Renal pelvis (tissue), 4 donors: ENCODE measurements around the gene ETV2. TPM values are rescaled to one million over a fixed set of nuclear protein-coding genes. Genes with fewer than 3 reads are reported as not detected.
"Not testable (repeated sequence)": the region's sequence is repeated elsewhere in the genome, so short reads cannot be mapped to it uniquely, and the experiment has no call there.

Source experiments
- DNase-seq: peaks from one replicate; pipeline ENCODE4 v3.0.0-alpha.2; 2013
- polyA plus RNA-seq, 3 donors: library from polyadenylated mRNA; unstranded; fragments of 120-200 nt; gene quantifications; one replicate each; pipeline ENCODE4 v1.2.1, GENCODE V29; 2013; ENCODE audit not compliant: insufficient read length in 3 of 3

Gene ETV2
- polyA plus RNA-seq, 3 donors: 2.4 to 2.7 (median 2.4) TPM

DNA sequence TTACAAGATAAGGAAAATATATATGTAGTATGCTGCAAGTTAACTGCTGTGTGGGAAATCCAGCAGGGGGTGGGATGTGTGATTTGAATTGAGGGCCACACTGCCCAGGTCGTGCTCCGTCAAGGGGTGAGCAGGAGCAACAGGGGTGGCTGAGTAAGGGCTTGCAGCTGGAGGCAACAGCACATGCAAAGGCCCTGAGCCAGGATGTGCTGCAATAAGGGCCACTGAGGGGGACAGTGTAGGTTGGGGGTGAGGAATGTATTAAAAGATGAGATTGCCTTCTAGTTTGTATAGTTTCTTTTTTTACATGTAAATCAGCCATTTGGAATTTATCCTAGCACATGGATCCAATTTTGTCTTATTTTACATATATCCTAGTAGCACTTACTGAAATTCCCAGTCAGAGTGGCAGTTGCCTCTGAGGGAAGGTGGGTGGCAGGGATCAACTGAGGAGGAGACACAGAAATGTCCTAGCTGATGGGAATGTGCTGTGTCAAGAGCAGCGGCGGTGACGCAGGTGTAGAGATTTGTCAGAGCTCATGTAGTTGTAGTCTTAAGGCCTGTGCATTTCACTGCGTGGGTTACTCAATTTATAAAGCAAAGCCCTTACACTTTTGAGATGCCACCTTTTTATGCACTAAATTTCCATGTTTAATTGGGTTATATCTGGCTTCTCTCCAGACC lies 18.1 kb upstream of the ETV2 start:
- DNase-seq: no peak

- DNase-seq: no peak
Measured at GRCh38 chr19:35628264-35628564, 13.3 kb upstream of the ETV2 start.

DNA sequence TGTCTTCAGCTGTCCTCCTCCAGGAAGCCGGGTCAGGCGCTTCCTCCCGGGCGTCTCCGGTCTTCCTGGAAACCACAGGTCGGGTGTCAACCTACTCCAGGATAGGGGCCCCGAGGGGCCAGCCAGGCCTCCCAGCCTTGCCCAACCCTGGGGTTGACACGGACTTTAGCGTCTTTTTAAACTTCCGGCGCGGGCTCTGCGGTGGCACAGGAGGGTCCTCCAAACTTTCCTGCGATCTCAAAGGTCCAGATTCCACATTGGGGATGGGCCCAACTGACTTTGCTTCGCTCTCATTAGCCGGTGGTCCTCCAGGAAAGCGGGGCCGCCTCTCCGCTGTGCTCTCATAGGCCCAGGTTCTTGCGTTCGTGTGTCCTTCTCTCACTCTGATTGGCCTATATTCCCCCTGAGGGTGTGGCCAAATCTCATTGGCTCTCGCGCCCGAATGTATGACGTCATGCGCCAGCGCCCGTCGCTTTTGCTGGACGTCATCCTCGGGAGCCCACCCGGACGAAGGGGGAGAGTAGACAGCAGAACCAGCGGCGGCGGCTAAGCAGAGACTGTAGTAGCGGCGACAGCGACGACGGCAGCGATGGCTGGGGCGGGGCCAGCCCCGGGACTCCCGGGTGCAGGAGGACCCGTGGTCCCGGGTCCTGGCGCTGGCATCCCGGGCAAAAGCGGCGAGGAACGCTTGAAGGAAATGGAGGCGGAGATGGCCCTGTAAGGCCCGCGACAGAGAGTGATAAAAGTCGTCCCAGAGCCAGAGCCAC lies 12.8 kb upstream of the ETV2 start, which contains the start of gene RBM42:
RBM42 (plus strand) TSS at position 472 of the 767 bp plus-strand sequence; CDS start at position 590, 118 bp downstream.
- DNase-seq: peak; percentile 99

GRCh38 chr19:35629332-35629633 lies 12.3 kb upstream of the ETV2 start:
- DNase-seq: no peak

GRCh38 chr19:35633727-35634440 lies 7.7 kb upstream of the ETV2 start:
- DNase-seq: no peak

DNA sequence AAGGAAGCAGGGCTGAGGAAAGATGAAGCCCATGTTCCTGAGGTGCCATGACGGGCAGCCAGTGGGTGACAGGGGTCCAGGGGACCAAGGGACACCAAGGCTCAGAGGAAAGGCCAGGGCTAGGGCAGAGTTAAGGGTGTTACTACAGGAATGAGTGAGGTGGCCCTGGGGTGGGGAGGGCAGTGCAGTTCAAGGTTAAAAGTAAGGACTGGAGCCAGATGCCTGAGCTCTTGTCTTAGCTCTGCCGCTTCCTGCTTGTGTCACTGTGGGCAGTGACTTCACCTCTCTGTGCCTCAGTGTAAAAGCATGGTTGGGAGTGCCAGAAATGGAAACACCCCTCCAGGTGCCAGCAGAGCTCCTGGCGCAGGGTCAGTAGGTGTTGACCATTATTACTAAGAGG lies 4.9 kb upstream of the ETV2 start:
- DNase-seq: no peak

DNA sequence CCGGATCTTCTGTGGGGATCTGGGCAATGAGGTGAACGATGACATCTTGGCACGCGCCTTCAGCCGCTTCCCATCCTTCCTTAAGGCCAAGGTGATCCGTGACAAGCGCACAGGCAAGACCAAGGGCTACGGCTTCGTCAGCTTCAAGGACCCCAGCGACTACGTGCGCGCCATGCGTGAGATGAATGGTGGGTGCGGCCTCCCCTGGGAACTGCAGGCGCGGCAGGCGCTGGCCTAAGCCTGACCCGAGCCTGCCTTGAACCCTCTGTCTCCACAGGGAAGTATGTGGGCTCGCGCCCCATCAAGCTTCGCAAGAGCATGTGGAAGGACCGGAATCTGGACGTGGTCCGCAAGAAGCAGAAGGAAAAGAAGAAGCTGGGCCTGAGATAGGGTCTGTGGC lies 4.4 kb upstream of the ETV2 start:
- DNase-seq: no peak

DNA sequence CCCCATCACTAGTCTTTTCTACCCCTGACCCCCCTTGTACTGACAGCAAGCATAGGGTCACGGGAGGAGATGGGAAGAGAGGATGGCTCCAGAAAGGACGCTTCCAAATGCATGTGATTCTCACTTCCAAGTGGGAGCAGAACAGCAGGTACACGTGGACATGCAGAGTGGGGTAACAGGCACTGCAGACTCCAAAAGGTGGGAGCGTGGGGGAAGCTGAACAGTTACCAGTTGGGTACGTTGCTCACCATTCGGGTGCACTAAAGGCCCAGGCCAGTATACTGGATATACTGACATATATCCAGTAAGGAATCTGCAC lies 2.3 kb upstream of the ETV2 start:
- DNase-seq: no peak

DNA sequence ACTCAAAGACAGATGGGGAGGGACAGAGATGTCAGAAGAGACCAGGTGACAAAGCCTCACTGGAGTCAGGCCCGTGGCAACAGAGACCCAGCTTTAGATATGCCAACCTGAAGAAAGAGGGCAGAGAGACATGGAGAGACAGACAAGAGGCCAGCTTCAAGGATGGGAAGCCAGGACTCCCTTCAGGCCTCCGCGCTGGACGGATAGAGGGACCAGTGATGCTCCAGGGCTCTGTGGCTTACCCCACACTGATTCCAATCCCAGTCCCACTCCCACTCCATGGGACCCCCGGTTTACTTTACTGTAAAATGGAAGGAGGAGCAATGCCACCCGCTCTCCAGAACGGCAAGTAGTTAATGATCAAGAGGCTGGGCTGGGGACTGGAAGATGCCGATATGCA lies 1.7 kb upstream of the ETV2 start:
- DNase-seq: no peak

DNA sequence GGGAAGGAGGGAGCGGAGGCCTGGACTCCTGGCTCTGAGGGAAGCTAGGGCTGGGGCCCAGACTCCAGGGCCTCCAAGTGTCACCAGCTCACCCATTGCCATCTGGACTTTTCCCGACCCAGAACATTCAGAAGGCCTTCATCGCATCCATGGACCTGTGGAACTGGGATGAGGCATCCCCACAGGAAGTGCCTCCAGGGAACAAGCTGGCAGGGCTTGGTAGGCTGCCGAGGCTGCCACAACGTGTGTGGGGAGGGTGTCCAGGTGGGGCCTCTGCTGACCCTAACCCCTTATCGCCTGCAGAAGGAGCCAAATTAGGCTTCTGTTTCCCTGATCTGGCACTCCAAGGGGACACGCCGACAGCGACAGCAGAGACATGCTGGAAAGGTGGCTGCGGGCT lies 767 bp downstream of the ETV2 start:
- no peak for DNase-seq

GRCh38 chr19:35642798-35643254 lies 1.3 kb downstream of the ETV2 start:
- no peak for DNase-seq

DNA sequence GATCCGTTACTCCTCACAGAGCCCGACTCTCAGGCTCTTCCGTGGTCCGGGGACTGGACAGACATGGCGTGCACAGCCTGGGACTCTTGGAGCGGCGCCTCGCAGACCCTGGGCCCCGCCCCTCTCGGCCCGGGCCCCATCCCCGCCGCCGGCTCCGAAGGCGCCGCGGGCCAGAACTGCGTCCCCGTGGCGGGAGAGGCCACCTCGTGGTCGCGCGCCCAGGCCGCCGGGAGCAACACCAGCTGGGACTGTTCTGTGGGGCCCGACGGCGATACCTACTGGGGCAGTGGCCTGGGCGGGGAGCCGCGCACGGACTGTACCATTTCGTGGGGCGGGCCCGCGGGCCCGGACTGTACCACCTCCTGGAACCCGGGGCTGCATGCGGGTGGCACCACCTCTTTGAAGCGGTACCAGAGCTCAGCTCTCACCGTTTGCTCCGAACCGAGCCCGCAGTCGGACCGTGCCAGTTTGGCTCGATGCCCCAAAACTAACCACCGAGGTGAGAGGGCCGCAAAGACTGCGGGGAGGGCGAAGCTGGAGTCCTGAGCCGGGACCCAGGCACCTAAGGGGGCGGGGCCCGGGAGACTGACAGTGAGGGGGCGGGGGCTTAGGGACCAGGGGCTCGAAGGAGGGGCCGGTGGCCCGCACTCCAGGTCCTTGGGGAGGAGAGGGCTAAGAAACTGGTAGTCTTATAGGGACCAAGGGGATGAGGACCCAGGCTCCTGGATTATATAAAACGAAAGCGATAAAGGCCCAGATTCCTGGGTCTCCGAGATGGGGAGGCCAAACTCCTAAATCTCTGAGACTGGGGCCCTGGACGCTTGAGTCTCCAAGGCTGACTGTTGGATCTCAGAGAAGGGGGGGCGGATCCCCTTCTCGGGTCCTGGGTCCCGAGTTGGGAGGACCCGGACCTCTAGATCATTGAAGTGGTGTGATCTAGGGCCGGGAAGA lies 2.0 kb downstream of the ETV2 start:
- DNase-seq: peak; percentile 77

DNA sequence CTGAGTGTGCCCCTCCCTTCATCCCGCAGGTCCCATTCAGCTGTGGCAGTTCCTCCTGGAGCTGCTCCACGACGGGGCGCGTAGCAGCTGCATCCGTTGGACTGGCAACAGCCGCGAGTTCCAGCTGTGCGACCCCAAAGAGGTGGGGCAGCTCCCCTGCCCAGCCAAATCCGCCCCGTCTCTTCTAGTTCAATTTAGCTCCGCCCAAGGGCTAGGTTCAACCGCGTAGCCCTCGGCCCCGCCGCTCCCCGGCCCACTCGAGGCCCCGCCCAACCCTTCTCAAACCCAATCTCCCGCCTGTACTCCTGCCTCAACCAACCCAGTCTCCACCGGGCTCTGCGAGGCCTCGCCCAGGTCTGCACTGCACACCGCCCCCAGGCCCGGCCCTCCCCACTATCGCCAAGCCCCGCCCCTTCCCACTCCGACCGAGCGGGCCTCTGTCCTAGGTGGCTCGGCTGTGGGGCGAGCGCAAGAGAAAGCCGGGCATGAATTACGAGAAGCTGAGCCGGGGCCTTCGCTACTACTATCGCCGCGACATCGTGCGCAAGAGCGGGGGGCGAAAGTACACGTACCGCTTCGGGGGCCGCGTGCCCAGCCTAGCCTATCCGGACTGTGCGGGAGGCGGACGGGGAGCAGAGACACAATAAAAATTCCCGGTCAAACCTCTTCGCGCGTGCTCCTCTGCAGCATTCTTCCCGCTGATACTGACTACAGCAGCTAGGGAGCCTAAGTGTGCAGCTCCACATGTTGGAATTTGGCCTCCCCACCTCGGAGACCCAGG lies 2.9 kb downstream of the ETV2 start:
- DNase-seq: peak; percentile 86

DNA sequence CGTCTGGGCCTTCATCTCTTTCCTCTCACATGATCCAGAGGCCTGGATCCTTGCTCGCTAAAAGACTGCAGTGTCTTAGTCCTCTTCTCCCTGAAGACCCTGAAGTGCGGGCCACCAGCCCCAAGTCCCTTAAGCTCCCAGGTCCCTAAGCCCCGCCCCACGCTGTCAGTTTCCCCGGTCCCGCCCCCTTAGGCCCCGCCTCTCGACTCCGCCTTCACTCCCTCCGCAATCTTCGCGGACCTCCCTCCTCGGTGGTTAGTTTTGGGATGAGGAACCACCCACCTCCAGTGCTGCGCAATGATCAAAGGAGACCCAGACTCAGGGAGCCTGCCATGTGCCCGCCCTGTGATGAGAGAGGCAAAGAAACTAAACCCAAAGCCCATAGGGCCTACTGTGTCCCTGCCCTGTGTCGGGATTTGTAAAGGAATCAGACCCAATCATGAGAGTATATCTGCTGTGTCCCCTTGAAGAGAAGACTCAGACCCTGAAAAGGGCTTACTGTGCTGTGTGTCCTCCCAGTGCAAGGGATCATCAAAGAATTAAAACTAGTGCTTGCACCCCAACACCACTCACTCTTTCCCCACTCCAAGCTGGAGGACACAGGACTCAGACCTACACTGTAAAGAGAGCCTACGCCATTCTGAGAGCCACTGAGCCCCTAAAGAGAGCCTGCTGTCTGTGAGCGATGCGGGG lies 3.6 kb downstream of the ETV2 start:
- peak; percentile 52 for DNase-seq

DNA sequence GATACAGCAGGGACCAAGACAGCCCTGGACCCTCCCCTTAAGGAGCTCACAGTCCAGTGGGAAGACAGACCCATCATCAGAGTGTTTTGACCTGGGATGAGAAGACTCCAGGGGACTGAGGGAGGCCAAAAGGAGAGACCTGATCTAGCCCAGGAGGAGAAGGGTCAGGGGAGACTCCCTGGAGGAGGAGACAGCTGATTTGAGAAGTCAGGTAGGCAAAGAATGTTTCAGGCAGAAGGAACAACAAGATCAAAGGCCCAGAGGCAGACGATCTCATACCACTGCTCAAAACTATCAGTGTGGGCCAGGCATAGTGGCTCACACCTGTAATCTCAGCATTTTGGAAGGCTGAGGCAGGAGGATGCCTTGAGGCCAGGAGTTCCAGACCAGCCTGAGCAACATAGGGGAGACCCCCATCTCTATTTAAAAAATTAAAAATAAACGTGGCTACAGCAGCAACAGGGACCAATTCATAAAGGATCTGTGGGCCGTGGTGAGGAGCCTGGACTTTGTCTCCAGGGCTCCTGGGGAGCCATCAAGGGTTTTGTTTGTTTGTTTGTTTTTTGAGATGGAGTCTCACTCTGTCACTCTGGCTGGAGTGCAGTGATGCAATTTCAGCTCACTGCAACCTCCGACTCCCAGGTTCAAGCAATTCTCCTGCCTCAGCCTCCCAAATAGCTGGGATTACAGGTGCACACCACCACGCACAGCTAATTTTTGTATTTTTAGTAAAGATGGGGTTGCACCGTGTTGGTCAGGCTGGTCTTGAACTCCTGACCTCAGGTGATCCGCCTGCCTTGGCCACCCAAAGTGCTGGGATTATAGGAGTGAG lies 4.4 kb downstream of the ETV2 start:
- DNase-seq: no peak

GRCh38 chr19:35648017-35648961 lies 6.7 kb downstream of the ETV2 start, which contains the start of gene COX6B1:
COX6B1 (plus strand) TSS chr19:35648323; CDS start chr19:35651244, 2,921 bp downstream.
- DNase-seq: peak; percentile 97

DNA sequence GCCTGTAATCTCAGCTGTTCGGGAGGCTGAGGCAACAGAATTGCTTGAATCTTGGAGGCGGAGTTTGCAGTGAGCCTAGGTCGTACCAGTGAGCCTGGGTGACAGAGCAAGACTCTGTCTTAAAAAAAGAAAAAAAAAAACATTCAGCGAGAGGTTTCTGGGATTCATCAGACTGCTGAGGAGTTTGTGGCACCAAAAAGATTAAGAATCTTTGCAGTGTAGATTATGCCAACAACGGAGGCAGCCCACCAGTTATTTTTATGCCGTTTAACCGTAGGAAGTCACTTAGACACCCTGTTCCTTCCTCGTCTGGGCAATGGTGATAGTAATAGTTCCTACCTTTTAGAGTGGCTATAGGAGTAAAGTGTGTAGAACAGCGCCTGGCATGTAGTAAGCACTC lies 9.0 kb downstream of the ETV2 start:
- DNase-seq: no peak

DNA sequence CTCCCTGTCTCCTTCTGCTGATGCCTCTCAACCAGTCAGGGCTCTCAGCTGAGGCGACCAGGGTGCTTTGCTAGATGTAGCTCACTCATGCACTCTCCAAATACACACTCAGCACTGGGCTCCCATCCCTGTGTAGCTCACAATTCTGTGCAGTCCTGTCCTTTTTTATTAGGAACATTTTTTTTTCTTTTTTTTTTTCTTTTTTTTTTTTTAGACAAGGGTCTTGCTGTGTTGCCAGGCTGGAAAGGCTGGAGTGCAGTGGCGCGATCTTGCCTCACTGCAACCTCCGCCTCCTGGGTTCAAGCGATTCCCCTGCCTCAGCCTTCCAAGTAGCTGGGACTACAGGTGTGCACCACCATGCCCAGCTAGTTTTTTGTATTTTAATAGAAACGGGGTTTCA lies 13.3 kb downstream of the ETV2 start:
- DNase-seq: not testable (repeated sequence)
